ENCODE data around the gene WASHC2A. TPM values are rescaled to one million over a fixed set of nuclear protein-coding genes. Genes with fewer than 3 reads are reported as not detected.
"Not testable (repeated sequence)": the region's sequence is repeated elsewhere in the genome, so short reads cannot be mapped to it uniquely, and the experiment has no call there.

Gene WASHC2A
- total and polyA plus RNA-seq, 4 donors: 16.2 to 58.3 (median 34.9) TPM

GRCh38 chr10:50169506-50169905, 101.8 kb downstream of the WASHC2A start:
- not testable (repeated sequence) for H3K36me3 ChIP-seq (ENCODE audit: control insufficient read depth in 4 of 4, insufficient read depth in 4 of 4, low read length in 4 of 4); H3K4me1 ChIP-seq (ENCODE audit: control insufficient read depth in 5 of 5, insufficient read depth in 5 of 5, low read length in 5 of 5); DNase-seq; H3K27me3 ChIP-seq (ENCODE audit: control insufficient read depth in 3 of 3, insufficient read depth in 3 of 3, low read length in 2 of 3); H3K4me3 ChIP-seq; ATAC-seq (ENCODE audit: insufficient read depth, low FRiP score); H3K9ac ChIP-seq (ENCODE audit: insufficient read depth in 1 of 2, low read length in 2 of 2); H3K9me3 ChIP-seq (ENCODE audit: control insufficient read depth in 4 of 4, insufficient read depth in 3 of 4, low read length in 3 of 4); H3K27ac ChIP-seq (ENCODE audit: low read depth in 1 of 2, low read length in 1 of 2)
- 54 to 83% methylated on average over 1 of the region's 1 CpG for WGBS, 2 donors

GRCh38 chr10:50174788-50175525, 107.2 kb downstream of the WASHC2A start:
- H3K4me3 ChIP-seq; ATAC-seq (ENCODE audit: insufficient read depth, low FRiP score); H3K9ac ChIP-seq (ENCODE audit: insufficient read depth in 1 of 2, low read length in 2 of 2); H3K27ac ChIP-seq (ENCODE audit: low read depth in 1 of 2, low read length in 1 of 2); H3K27me3 ChIP-seq (ENCODE audit: control insufficient read depth in 3 of 3, insufficient read depth in 3 of 3, low read length in 2 of 3); DNase-seq; H3K36me3 ChIP-seq (ENCODE audit: control insufficient read depth in 4 of 4, insufficient read depth in 4 of 4, low read length in 4 of 4); H3K4me1 ChIP-seq (ENCODE audit: control insufficient read depth in 5 of 5, insufficient read depth in 5 of 5, low read length in 5 of 5); H3K9me3 ChIP-seq (ENCODE audit: control insufficient read depth in 4 of 4, insufficient read depth in 3 of 4, low read length in 3 of 4): not testable (repeated sequence)
- WGBS, 2 donors: 51 to 84% methylated on average over 2 to 3 of the region's 3 CpGs

Other genes with a start within 250 kb of the WASHC2A start
- 10 to 100 TPM; 23.2 to 55.7 TPM for gene PARG, start 125.9 kb upstream of the WASHC2A start, total RNA-seq
- 10 to 100 TPM in 1 of 2 donors, 1 to 10 TPM in 1; 4.9 to 11.1 TPM for gene PARG, start 125.9 kb upstream of the WASHC2A start, polyA plus RNA-seq
- 10 to 100 TPM; 19.9 to 21.7 TPM for gene TIMM23B, start 125.9 kb upstream of the WASHC2A start, total RNA-seq
- gene TIMM23B, start 125.9 kb upstream of the WASHC2A start, polyA plus RNA-seq: 1 to 10 TPM; 8.5 to 9.4 TPM
- 10 to 100 TPM in 1 of 2 donors, 1 to 10 TPM in 1; 7.7 to 14.9 TPM for gene AGAP6, start 79.5 kb upstream of the WASHC2A start, total RNA-seq
- gene AGAP6, start 79.5 kb upstream of the WASHC2A start, polyA plus RNA-seq: 10 to 100 TPM in 1 of 2 donors, 1 to 10 TPM in 1; 8.4 to 22.0 TPM
- gene ASAH2, start 183.6 kb downstream of the WASHC2A start, total RNA-seq: 1 to 10 TPM; 2.3 to 3.7 TPM
- gene ASAH2, start 183.6 kb downstream of the WASHC2A start, polyA plus RNA-seq: under 1 TPM; 0.08 to 0.26 TPM